GM21529 (cell line): ENCODE measurements around the gene TLL2.

Source experiments
- ATAC-seq: cut with Tn5 transposase; IDR thresholded peaks from one replicate; pipeline ENCODE4 v1.9.1; 2021; ENCODE audit not compliant: unreplicated experiment

The TLL2 gene

DNA sequence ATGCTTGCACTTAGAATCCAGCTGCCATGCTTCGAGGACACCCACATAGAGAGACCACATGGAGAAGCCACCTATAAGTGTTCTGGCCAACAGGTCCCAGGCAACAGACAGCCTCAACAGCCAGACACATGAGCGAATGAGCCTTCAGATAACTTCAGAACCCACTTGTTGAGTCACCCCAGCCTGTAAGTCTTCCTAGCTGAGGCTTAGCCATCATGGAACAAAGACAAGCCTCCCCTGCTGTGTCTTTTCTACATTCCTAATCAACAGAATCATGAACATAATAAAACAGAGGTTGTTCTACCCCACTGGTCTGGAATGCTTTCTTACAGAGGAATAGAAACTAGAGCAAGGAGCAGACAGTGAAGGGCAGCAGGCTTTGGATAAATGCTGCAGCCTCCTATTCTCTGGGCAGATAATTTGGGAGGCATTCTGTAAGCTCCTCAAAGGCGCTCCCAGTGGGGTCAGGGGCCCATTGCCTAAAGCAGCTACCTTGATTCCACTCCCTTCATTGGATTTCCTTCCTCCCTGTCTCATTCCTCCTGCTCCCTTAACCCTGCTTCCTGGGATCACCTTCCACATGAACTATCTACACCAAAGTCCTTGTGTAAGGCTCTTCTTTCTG lies 4.6 kb downstream of the TLL2 start:
- no peak for ATAC-seq

GRCh38 chr10:96507044-96507443 lies 6.7 kb downstream of the TLL2 start:
- ATAC-seq, result no peak

- no peak for ATAC-seq
Observed at GRCh38 chr10:96505150-96506136, 8.3 kb downstream of the TLL2 start.

- ATAC-seq, result no peak
Observed at GRCh38 chr10:96502561-96503282, 11.0 kb downstream of the TLL2 start.

- ATAC-seq, result no peak
Observed at GRCh38 chr10:96501985-96502384, 11.7 kb downstream of the TLL2 start.

- ATAC-seq, result no peak
Observed at GRCh38 chr10:96500519-96500918, 13.2 kb downstream of the TLL2 start.

DNA sequence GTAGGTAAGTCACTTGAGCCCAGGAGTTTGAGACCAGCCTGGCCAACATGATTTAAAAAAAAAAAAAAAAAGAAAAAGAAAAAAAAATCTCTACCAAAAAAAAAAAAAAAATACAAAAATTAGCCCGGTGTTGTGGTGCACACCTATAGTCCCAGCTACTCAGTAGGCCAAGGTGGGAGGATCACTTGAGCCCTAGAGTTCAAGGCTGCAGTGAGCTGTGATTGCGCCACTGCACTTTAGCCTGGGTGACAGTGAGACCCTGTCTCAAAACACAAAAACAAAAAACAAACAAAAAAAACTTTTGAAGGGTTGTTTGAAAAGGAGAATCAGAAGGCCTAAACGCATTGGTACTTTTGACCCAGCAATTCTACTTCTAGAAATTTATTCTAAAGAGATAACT lies 13.7 kb downstream of the TLL2 start:
- no peak for ATAC-seq

GRCh38 chr10:96497391-96497790 lies 16.3 kb downstream of the TLL2 start:
- ATAC-seq, result no peak

DNA sequence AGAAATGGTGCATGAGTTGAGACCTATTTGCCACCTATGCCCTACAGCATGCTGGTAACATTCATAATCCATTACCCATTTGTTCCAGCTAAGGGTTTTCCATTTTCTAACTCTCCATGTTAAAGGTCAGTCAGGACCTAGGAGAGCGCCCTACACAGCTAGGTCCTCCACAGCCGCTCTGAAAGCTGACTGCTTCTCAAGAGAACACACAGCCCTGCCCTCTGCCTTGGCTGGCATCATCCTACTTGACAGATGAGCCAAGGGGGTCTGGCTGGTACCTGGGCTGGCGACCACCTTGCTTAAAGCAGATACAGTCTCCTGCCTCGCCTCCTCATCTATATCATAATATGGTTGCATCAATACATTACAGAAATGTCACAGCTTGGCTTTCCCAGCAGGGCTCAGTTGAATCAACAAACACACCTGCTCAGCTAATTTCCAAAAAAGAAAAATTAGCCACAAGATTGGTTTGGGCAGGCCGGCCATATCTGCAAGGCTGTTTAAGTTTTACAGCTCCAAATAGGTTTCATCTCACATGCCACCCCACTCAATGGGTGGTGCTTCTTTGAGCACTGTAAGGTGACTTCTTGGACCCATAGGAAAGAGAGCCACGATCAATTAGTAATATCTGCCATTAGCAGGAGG lies 17.3 kb downstream of the TLL2 start:
- ATAC-seq, result no peak

DNA sequence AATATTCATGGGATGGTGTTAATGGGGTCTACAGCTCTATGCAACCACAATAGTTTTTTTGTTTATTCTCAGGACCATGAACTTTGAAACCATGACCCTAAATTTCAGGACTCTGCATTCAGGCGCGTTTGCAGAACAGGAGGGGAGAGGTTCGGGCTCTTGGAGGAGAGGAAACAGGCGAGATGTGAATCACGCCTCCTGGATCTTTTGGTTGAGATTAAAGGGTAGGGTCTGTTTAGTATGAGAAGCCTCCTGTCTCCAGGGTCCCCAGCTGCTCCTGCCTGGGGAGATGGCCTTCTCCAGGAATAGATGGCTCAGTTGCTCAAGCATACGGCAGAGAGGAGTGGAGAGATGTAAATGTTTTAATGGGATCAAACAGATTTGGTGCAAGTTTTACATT lies 18.2 kb downstream of the TLL2 start:
- ATAC-seq, result no peak

DNA sequence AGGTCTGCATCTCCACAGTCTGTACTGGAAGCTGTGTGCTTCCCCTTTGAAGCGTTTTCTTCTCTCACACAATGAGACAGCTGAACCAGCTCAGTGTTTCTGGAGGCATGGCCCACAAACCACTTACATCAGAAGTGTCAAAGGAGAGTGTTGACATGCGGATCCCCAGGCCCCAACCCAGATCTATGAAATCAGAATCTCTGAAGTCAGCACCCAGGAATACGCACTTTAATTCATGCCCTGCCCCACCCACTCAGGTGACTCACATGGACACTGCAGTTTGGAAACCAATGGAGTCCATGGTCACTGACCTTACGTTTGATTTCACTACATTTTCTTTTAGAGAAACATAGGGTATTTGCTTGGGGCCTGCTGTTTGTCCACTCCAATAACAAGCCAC lies 19.0 kb downstream of the TLL2 start:
- ATAC-seq, result no peak

DNA sequence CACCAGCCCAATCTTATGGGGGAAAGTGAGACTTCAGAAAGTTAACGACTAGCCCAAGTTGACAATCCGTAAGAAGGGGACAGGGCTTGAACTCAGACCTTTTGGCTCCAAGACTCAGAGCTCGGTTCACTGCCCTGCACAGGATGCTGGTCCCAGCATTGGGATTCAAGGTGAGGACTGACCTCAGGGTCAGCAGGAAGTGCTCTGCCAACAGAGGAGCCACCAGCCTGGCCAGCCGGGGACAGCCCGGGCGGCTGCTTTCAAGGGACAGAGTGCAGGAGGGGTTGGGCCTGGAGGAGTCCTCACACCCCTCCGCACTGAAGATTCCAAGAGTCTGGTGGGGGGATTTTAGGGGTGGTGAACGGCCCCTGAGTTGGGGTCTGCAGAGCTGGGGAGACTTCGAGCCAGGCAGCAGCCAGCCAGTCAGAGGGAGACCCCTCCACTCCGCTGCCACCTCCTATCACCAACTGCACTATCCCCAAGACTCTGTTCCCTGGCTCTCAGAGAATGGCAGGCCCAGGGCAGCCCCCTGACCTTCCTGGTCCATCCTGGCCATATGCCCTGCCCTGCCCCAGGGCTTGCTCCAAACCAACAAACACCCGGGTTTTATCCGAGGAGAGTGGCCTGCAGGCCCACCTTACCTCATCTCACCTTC lies 19.7 kb downstream of the TLL2 start:
- no peak for ATAC-seq

DNA sequence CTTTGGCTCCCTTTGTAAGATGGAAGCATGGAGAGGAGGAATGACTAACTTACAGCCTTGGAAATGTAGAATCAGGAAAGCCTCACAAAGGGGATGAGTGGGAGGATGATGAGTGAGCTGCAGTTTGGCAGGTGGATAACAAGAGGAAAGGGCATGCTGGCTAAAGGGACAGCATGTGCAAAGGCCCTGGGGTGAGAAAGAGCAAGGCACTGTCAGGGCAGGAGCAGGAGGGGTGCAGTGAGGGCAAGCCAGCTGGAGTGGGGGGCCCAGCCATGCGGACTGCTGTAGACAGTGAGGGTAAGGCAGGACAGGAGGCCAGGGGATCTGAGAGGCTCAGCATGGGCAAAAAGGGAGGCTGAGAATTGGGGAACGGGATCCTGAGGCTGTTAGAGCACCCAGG lies 20.5 kb downstream of the TLL2 start:
- ATAC-seq, result no peak

GRCh38 chr10:96491303-96491702 lies 22.4 kb downstream of the TLL2 start:
- ATAC-seq, result no peak

- ATAC-seq, result no peak
Observed at GRCh38 chr10:96488161-96488935, 25.4 kb downstream of the TLL2 start.

DNA sequence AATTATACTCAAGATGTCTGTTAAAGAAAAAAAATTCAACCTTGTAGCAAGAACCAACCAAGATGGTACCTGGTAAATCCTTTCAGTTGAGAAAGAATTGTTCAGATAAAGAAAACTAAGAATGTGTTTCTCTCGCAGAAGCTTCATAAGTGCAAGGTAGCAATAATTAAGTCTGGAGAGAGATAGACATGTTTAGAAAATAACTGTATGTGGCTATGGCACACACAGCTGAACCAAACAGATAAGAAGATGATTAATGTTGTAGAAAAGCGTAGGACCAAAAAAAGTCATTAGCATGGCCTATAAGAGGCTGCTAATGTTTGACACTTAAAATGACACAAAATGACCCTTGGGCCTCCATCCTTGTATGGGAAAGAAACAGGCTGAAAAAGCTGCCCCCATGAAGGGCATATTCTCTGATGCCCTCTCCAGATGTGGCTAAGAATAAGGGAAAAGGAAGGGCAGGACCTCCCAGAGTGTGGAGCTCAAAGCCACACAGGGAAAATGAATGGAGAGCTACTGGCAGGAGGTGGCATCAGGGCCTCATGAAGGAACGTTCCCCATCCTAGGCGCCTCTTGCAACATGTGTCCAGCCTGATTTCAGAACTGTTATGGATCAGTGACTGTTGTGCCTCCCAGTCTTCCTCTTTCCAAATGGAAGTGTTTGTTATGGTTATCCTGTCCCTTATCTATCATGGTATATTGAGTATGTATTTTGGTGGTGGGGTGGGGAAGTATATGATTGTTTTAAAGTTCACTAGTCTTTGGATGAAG lies 30.7 kb downstream of the TLL2 start:
- no peak for ATAC-seq

DNA sequence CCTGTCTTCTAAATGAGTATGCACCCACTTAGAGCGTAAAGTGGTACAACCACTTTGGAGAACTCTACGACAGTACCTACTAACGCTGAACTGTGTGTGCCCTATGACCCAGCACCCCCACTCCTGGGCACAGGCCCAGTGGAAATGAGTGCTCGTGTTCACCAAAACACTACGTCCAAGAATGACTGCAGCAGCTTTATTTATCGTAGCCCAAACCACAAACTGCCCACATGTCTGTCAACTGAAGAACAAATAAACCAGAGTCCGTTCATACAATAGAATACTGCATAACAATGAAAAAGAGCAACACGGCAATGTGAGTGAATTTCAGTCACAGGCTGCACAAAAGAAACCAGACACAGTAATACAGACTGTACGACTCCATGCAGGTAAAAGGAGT lies 35.4 kb downstream of the TLL2 start:
- ATAC-seq, result no peak

DNA sequence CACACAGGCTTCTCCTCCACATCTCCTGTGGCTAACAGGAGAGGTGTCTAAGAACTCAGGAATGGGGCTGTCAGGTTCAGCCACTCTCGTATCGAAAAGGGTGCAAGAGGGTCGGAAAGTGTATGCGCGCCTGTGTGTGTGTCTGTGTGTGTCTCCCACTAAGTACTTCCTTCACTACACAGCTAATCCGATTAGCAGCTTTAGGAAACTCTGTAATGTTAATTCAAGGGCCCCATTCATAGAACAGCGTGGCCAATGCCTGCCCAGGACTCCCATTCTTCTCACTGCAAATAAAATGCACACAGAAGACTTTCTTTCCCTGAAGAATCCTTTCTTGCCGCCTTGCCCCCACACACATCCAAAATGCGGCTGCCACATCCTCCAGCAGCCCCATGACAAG lies 39.9 kb downstream of the TLL2 start:
- no peak for ATAC-seq

- no peak for ATAC-seq
Observed at GRCh38 chr10:96470116-96470743, 43.5 kb downstream of the TLL2 start.
